ENCODE data around the gene EAF2.

GRCh38 chr3:121817753-121818152, 17.3 kb upstream of the EAF2 start:
- TF ChIP-seq CTCF (IDR thresholded peaks at IDR 0.05), result no peak
- no peak for TF ChIP-seq POLR2A (IDR thresholded peaks at IDR 0.05)

Measured in lower leg skin (tissue), 3 donors.